Nephron progenitor cell (in vitro differentiated cells): ENCODE results near the gene HMGB3.

Experiments
- DNase-seq: peaks from one replicate; pipeline ENCODE4 v3.0.0; 2021
- H3K27ac Mint-ChIP-seq: 2 replicates; pipeline ENCODE4 v1.8.0; 2021; ENCODE audit warnings: mild to moderate bottlenecking, moderate library complexity, mixed read lengths
- H3K27me3 Mint-ChIP-seq: 2 replicates; pipeline ENCODE4 v1.8.0; 2021; ENCODE audit warnings: mild to moderate bottlenecking, low read depth, mixed read lengths; ENCODE audit not compliant: poor library complexity
- H3K36me3 Mint-ChIP-seq: 2 replicates; pipeline ENCODE4 v1.8.0; 2021; ENCODE audit warnings: low read depth, mixed read lengths
- H3K4me1 Mint-ChIP-seq: 2 replicates; pipeline ENCODE4 v1.8.0; 2021; ENCODE audit warnings: mixed read lengths
- H3K4me3 Mint-ChIP-seq: 2 replicates; pipeline ENCODE4 v1.8.0; 2021; ENCODE audit warnings: mild to moderate bottlenecking, moderate library complexity, mixed read lengths
- H3K9me3 Mint-ChIP-seq: 2 replicates; pipeline ENCODE4 v1.8.0; 2021; ENCODE audit warnings: mild to moderate bottlenecking, moderate library complexity, mixed read lengths
- CTCF ChIP-seq: fragments of 200-600 bp; sonication (generic); IDR thresholded peaks from 2 replicates; pipeline ENCODE4 v1.5.0; 2021; ENCODE audit warnings: antibody characterized with exemption

The HMGB3 gene

GRCh38 chrX:151013164-151013743 lies 30.1 kb downstream of the HMGB3 start:
- no peak for DNase-seq
- Mint-ChIP-seq H3K36me3 (no peaks in the 10 kb centered on the region), H3K27ac (no peak overlapping the region), H3K9me3 (peaks cover 59% of the 10 kb centered on the region), H3K27me3 (peaks cover 2% of the 10 kb centered on the region), H3K4me1 (no peaks in the 10 kb centered on the region), H3K4me3 (no peak overlapping the region)
- no peak for TF ChIP-seq CTCF

GRCh38 chrX:151015684-151016083 lies 32.5 kb downstream of the HMGB3 start:
- peaks cover 59% of the 10 kb centered on the region for H3K9me3 Mint-ChIP-seq
- no peak for TF ChIP-seq CTCF
- no peak for DNase-seq
- H3K27ac Mint-ChIP-seq: no peak overlapping the region
- H3K27me3 Mint-ChIP-seq: peaks cover 2% of the 10 kb centered on the region
- H3K4me3 Mint-ChIP-seq: no peak overlapping the region
- no peaks in the 10 kb centered on the region for H3K4me1 Mint-ChIP-seq
- H3K36me3 Mint-ChIP-seq: no peaks in the 10 kb centered on the region

- Mint-ChIP-seq H3K36me3 (no peaks in the 10 kb centered on the region), H3K27me3 (peaks cover 2% of the 10 kb centered on the region), H3K27ac (no peak overlapping the region), H3K9me3 (peaks cover 26% of the 10 kb centered on the region), H3K4me1 (no peaks in the 10 kb centered on the region), H3K4me3 (no peak overlapping the region)
- no peak for DNase-seq
- no peak for TF ChIP-seq CTCF
Observed at GRCh38 chrX:151019856-151020255, 36.7 kb downstream of the HMGB3 start.

GRCh38 chrX:151030845-151031244 lies 47.7 kb downstream of the HMGB3 start:
- Mint-ChIP-seq H3K27ac (no peak overlapping the region), H3K27me3 (peaks cover 13% of the 10 kb centered on the region), H3K4me3 (no peak overlapping the region), H3K4me1 (no peaks in the 10 kb centered on the region), H3K36me3 (no peaks in the 10 kb centered on the region), H3K9me3 (peaks cover 36% of the 10 kb centered on the region)
- no peak for DNase-seq
- TF ChIP-seq CTCF: no peak

- Mint-ChIP-seq H3K9me3 (peaks cover 36% of the 10 kb centered on the region), H3K27ac (no peak overlapping the region), H3K36me3 (no peaks in the 10 kb centered on the region), H3K27me3 (peaks cover 13% of the 10 kb centered on the region), H3K4me1 (no peaks in the 10 kb centered on the region), H3K4me3 (no peak overlapping the region)
- no peak for TF ChIP-seq CTCF
- no peak for DNase-seq
Observed at GRCh38 chrX:151031391-151031975, 48.3 kb downstream of the HMGB3 start.

- no peaks in the 10 kb centered on the region for H3K4me1 Mint-ChIP-seq
- peaks cover 67% of the 10 kb centered on the region for H3K9me3 Mint-ChIP-seq
- no peak overlapping the region for H3K4me3 Mint-ChIP-seq
- DNase-seq: no peak
- H3K36me3 Mint-ChIP-seq: no peaks in the 10 kb centered on the region
- TF ChIP-seq CTCF: no peak
- H3K27me3 Mint-ChIP-seq: peaks cover 3% of the 10 kb centered on the region
- no peak overlapping the region for H3K27ac Mint-ChIP-seq
Observed at GRCh38 chrX:151039351-151039750, 56.2 kb downstream of the HMGB3 start.
